GM18951 (cell line): ENCODE results near the gene OR5V1.

Experiments
- POLR2A ChIP-seq: IDR thresholded peaks from 4 replicates; pipeline ENCODE4 v1.6.1; 2011; ENCODE audit warnings: mild to moderate bottlenecking; ENCODE audit not compliant: insufficient read length, insufficient read depth; ENCODE audit errors: extremely low read depth
- in situ Hi-C: fragments of 300-500 bp; cut with MboI; formaldehyde crosslinking; loops from one replicate; pipeline ENCODE4 v1.12.0; 2022; ENCODE audit warnings: low sequenced_read_pairs, mixed read lengths, inconsistent platforms; ENCODE audit not compliant: unreplicated experiment

The OR5V1 gene

GRCh38 chr6:29319931-29320330 is 48.7 kb downstream of the OR5V1 start:
- in situ Hi-C loops: no loop called here
- TF ChIP-seq POLR2A: no peak
